Nephron progenitor cell (in vitro differentiated cells): ENCODE measurements around the gene ANO6.

Experiments used
- DNase-seq: peaks from one replicate; pipeline ENCODE4 v3.0.0; 2021
- H3K27ac Mint-ChIP-seq: 2 replicates; pipeline ENCODE4 v1.8.0; 2021; ENCODE audit warnings: mild to moderate bottlenecking, moderate library complexity, mixed read lengths
- H3K27me3 Mint-ChIP-seq: 2 replicates; pipeline ENCODE4 v1.8.0; 2021; ENCODE audit warnings: mild to moderate bottlenecking, low read depth, mixed read lengths; ENCODE audit not compliant: poor library complexity
- H3K36me3 Mint-ChIP-seq: 2 replicates; pipeline ENCODE4 v1.8.0; 2021; ENCODE audit warnings: low read depth, mixed read lengths
- H3K4me1 Mint-ChIP-seq: 2 replicates; pipeline ENCODE4 v1.8.0; 2021; ENCODE audit warnings: mixed read lengths
- H3K4me3 Mint-ChIP-seq: 2 replicates; pipeline ENCODE4 v1.8.0; 2021; ENCODE audit warnings: mild to moderate bottlenecking, moderate library complexity, mixed read lengths
- H3K9me3 Mint-ChIP-seq: 2 replicates; pipeline ENCODE4 v1.8.0; 2021; ENCODE audit warnings: mild to moderate bottlenecking, moderate library complexity, mixed read lengths
- CTCF ChIP-seq: fragments of 200-600 bp; sonication (generic); IDR thresholded peaks from 2 replicates; pipeline ENCODE4 v1.5.0; 2021; ENCODE audit warnings: antibody characterized with exemption

Gene ANO6

DNA sequence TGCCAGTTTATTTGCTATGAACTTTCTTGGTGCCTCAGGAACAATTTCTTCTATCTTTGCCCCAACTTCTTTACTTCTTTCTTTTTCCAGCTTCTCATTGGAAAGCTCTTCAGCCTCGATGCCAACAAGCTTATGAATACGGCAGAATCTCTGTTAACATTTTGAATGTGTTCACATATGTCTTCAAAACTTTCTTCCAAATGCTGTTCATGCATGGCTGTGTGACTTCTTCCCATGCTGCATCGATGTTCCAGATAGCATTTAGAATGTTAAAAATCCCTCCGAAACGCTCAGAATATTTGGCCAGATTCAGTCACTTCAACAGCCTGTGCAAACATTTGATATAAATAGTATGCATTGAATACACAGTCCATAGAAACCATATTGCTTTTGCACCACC is 265.9 kb downstream of the ANO6 start:
- no peaks in the 10 kb centered on the region for H3K27me3 Mint-ChIP-seq
- no peak for TF ChIP-seq CTCF
- H3K4me1 Mint-ChIP-seq, result no peaks in the 10 kb centered on the region
- no peak overlapping the region for H3K4me3 Mint-ChIP-seq
- DNase-seq, result no peak
- no peaks in the 10 kb centered on the region for H3K36me3 Mint-ChIP-seq
- H3K9me3 Mint-ChIP-seq, result peaks cover 22% of the 10 kb centered on the region
- H3K27ac Mint-ChIP-seq, result no peak overlapping the region

DNA sequence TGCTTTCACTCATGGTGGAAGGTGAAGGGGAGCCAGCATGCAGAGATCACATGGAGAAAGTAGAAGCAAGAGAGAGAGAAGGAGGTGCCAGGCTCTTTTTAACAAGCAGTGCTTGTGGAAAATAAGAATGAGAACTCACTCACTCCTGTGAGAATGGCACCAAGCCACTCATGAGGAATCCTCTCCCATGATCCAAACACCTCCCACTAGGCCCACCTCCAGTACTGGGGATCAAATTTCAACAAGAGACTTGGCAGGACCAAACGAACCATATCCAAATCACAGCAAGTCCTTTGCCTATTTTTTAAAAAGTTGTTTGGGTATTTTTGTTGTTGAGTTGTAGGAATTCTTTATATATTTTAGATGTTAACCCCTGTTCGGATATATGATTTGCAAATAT is 267.7 kb downstream of the ANO6 start:
- Mint-ChIP-seq H3K4me1 (no peaks in the 10 kb centered on the region), H3K27me3 (no peaks in the 10 kb centered on the region), H3K27ac (no peak overlapping the region), H3K9me3 (peaks cover 13% of the 10 kb centered on the region), H3K36me3 (no peaks in the 10 kb centered on the region), H3K4me3 (no peak overlapping the region)
- DNase-seq, result no peak
- TF ChIP-seq CTCF, result no peak
